HepG2 (cell line): ENCODE results near the gene ABHD4. TPM values are rescaled to one million over a fixed set of nuclear protein-coding genes. Genes with fewer than 3 reads are reported as not detected.

Experiments
- FOXA1 ChIP-seq, 2 experiments: fragments of 450-650 bp in 1 of 2; sonication (generic) in 1 of 2; formaldehyde crosslinking in 1 of 2; IDR thresholded peaks; 2 replicates each; pipeline versions ENCODE4 v1.4.0 to v1.6.1; 2016 to 2020; ENCODE audit warnings: missing genetic modification reagents in 1 of 2
- HDAC1 ChIP-seq: sonication (generic); formaldehyde crosslinking; IDR thresholded peaks from 2 replicates; pipeline ENCODE4 v1.5.1; 2020; ENCODE audit warnings: mild to moderate bottlenecking, missing genetic modification reagents
- HOXA9 ChIP-seq: sonication (generic); formaldehyde crosslinking; IDR thresholded peaks from 2 replicates; pipeline ENCODE4 v1.8.1; 2022; ENCODE audit warnings: missing genetic modification reagents, mild to moderate bottlenecking, moderate library complexity, borderline replicate concordance
- KDM1A ChIP-seq: IDR thresholded peaks from 2 replicates; pipeline ENCODE4 v1.6.1; 2016; ENCODE audit warnings: missing compliant biosample characterization
- KDM2A ChIP-seq: sonication (generic); formaldehyde crosslinking; IDR thresholded peaks from 2 replicates; pipeline ENCODE4 v1.4.0; 2020; ENCODE audit warnings: low read depth, missing genetic modification reagents, borderline replicate concordance
- NR1H2 ChIP-seq: sonication (generic); formaldehyde crosslinking; IDR thresholded peaks from 2 replicates; pipeline ENCODE4 v1.8.1; 2022; ENCODE audit warnings: low read depth, missing genetic modification reagents, borderline replicate concordance
- RNF2 ChIP-seq: fragments of 450-650 bp; conservative IDR thresholded peaks from 2 replicates; pipeline ENCODE4 v1.6.1; 2016; ENCODE audit warnings: low read depth
- RXRB ChIP-seq: IDR thresholded peaks from 2 replicates; pipeline ENCODE4 v1.6.1; 2016; ENCODE audit warnings: borderline replicate concordance, missing genetic modification reagents, missing compliant biosample characterization
- SAP130 ChIP-seq: IDR thresholded peaks from 2 replicates; pipeline ENCODE4 v1.6.1; 2016; ENCODE audit warnings: low read depth
- ZBTB38 ChIP-seq: sonication (generic); formaldehyde crosslinking; IDR thresholded peaks from 2 replicates; pipeline ENCODE4 v1.5.1; 2020; ENCODE audit warnings: mild to moderate bottlenecking, missing genetic modification reagents
- ZEB1 ChIP-seq: IDR thresholded peaks from 2 replicates; pipeline ENCODE4 v1.6.1; 2012; ENCODE audit warnings: mild to moderate bottlenecking, low read depth, inconsistent platforms; ENCODE audit not compliant: insufficient replicate concordance
- ZKSCAN5 ChIP-seq: sonication (generic); formaldehyde crosslinking; IDR thresholded peaks from 2 replicates; pipeline ENCODE4 v1.5.1; 2020; ENCODE audit warnings: mild to moderate bottlenecking, missing genetic modification reagents
- ZNF256 ChIP-seq: sonication (generic); formaldehyde crosslinking; conservative IDR thresholded peaks from 2 replicates; pipeline ENCODE4 v1.4.0; 2020; ENCODE audit warnings: missing genetic modification reagents
- ZNF382 ChIP-seq: sonication (generic); formaldehyde crosslinking; IDR thresholded peaks from 2 replicates; pipeline ENCODE4 v1.5.0; 2020; ENCODE audit warnings: missing genetic modification reagents, mild to moderate bottlenecking, borderline replicate concordance
- ZNF451 ChIP-seq: sonication (generic); formaldehyde crosslinking; IDR thresholded peaks from 2 replicates; pipeline ENCODE4 v1.5.0; 2020; ENCODE audit warnings: mild to moderate bottlenecking, missing genetic modification reagents
- ZNF703 ChIP-seq: sonication (generic); formaldehyde crosslinking; IDR thresholded peaks from 2 replicates; pipeline ENCODE4 v1.5.1; 2020; ENCODE audit warnings: missing genetic modification reagents, mild to moderate bottlenecking, moderate library complexity, borderline replicate concordance
- ZNF75D ChIP-seq: sonication (generic); formaldehyde crosslinking; IDR thresholded peaks from 2 replicates; pipeline ENCODE4 v1.8.1; 2023; ENCODE audit warnings: missing genetic modification reagents, mild to moderate bottlenecking, borderline replicate concordance
- ZNF850 ChIP-seq: sonication (generic); formaldehyde crosslinking; conservative IDR thresholded peaks from 2 replicates; pipeline ENCODE4 v1.9.0; 2021; ENCODE audit warnings: mild to moderate bottlenecking, missing genetic modification reagents
- polyA plus RNA-seq, 8 experiments: library from polyadenylated mRNA; depleted of rRNA in 3 of 8; stranded (reverse) in 7 of 8; unstranded in 1 of 8; fragments of >200 nt; fragmentation: Illumina TruSeq in 4 of 8; extraction: Trizol in 4 of 8; gene quantifications; 2 replicates each; pipeline versions ENCODE4 v1.2.1 to v1.2.3, GENCODE V29; 2011 to 2016; ENCODE audit warnings: low read depth in 4 of 8, missing spikeins in 1 of 8, mixed read lengths in 1 of 8; ENCODE audit not compliant: insufficient read depth in 1 of 8
- total RNA-seq, 5 experiments: library from RNA; depleted of rRNA; stranded (reverse); fragments of >200 nt; fragmentation: Illumina TruSeq; extraction: Trizol; gene quantifications; 2 replicates each; pipeline ENCODE4 v1.2.3, GENCODE V29; 2016; ENCODE audit warnings: low read depth in 1 of 5
- TF ChIP-seq, protein P1 (sequence below): sonication (generic); formaldehyde crosslinking; IDR thresholded peaks from 2 replicates; pipeline ENCODE4 v1.5.1; 2020; ENCODE audit warnings: mild to moderate bottlenecking, moderate library complexity, missing genetic modification reagents
- TF ChIP-seq, protein P2 (sequence below): IDR thresholded peaks from 2 replicates; pipeline ENCODE4 v1.6.1; 2016; ENCODE audit warnings: mild to moderate bottlenecking
- TF ChIP-seq, protein P3 (sequence below): sonication (generic); formaldehyde crosslinking; IDR thresholded peaks from 2 replicates; pipeline ENCODE4 v1.4.0; 2020; ENCODE audit warnings: mild to moderate bottlenecking, missing genetic modification reagents
- TF ChIP-seq, protein P4 (sequence below): sonication (generic); formaldehyde crosslinking; IDR thresholded peaks from 2 replicates; pipeline ENCODE4 v1.5.0; 2020; ENCODE audit warnings: mild to moderate bottlenecking, missing genetic modification reagents, moderate library complexity
- TF ChIP-seq, protein P5 (sequence below): conservative IDR thresholded peaks from 2 replicates; pipeline ENCODE4 v1.6.1; 2018; ENCODE audit warnings: missing genetic modification reagents

ABHD4 gene
- total and polyA plus RNA-seq, 2 of the 13 experiments (the other 11 are each of a cell fraction or from before 2014, with no cell fraction given), result 16.1 to 47.5 TPM

- TF ChIP-seq, protein P1, sequence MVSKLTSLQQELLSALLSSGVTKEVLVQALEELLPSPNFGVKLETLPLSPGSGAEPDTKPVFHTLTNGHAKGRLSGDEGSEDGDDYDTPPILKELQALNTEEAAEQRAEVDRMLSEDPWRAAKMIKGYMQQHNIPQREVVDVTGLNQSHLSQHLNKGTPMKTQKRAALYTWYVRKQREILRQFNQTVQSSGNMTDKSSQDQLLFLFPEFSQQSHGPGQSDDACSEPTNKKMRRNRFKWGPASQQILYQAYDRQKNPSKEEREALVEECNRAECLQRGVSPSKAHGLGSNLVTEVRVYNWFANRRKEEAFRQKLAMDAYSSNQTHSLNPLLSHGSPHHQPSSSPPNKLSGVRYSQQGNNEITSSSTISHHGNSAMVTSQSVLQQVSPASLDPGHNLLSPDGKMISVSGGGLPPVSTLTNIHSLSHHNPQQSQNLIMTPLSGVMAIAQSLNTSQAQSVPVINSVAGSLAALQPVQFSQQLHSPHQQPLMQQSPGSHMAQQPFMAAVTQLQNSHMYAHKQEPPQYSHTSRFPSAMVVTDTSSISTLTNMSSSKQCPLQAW (CRISPR knock-in tag), result peak; percentile 76
- no peak for TF ChIP-seq ZKSCAN5 (CRISPR knock-in tag)
- no peak for TF ChIP-seq ZNF850 (CRISPR knock-in tag)
- TF ChIP-seq, protein P2, sequence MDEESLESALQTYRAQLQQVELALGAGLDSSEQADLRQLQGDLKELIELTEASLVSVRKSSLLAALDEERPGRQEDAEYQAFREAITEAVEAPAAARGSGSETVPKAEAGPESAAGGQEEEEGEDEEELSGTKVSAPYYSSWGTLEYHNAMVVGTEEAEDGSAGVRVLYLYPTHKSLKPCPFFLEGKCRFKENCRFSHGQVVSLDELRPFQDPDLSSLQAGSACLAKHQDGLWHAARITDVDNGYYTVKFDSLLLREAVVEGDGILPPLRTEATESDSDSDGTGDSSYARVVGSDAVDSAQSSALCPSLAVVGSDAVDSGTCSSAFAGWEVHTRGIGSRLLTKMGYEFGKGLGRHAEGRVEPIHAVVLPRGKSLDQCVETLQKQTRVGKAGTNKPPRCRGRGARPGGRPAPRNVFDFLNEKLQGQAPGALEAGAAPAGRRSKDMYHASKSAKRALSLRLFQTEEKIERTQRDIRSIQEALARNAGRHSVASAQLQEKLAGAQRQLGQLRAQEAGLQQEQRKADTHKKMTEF (CRISPR knock-in tag), result no peak
- TF ChIP-seq SAP130 (CRISPR knock-in tag), result no peak
- no peak for TF ChIP-seq RXRB (CRISPR knock-in tag)
- TF ChIP-seq ZEB1, result no peak
- TF ChIP-seq HOXA9, result no peak
- no peak for TF ChIP-seq ZNF382 (CRISPR knock-in tag)
- no peak for TF ChIP-seq FOXA1 (IDR thresholded peaks at IDR 0.05)
- no peak for TF ChIP-seq FOXA1 (CRISPR knock-in tag; IDR thresholded peaks at IDR 0.05)
- TF ChIP-seq ZNF256, result no peak
- TF ChIP-seq, protein P3, sequence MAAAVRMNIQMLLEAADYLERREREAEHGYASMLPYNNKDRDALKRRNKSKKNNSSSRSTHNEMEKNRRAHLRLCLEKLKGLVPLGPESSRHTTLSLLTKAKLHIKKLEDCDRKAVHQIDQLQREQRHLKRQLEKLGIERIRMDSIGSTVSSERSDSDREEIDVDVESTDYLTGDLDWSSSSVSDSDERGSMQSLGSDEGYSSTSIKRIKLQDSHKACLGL (CRISPR knock-in tag), result no peak
- TF ChIP-seq KDM2A (CRISPR knock-in tag), result no peak
- TF ChIP-seq ZNF703 (CRISPR knock-in tag), result no peak
- no peak for TF ChIP-seq KDM1A (CRISPR knock-in tag)
- 0 out of 2 replicates have a peak, but pooled peaks have one; percentile 56 for TF ChIP-seq ZBTB38 (CRISPR knock-in tag)
- TF ChIP-seq HDAC1 (CRISPR knock-in tag), result 0 out of 2 replicates have a peak, but pooled peaks have one; percentile 9
- no peak for TF ChIP-seq ZNF75D
- TF ChIP-seq NR1H2 (CRISPR knock-in tag), result no peak
- TF ChIP-seq, protein P4, sequence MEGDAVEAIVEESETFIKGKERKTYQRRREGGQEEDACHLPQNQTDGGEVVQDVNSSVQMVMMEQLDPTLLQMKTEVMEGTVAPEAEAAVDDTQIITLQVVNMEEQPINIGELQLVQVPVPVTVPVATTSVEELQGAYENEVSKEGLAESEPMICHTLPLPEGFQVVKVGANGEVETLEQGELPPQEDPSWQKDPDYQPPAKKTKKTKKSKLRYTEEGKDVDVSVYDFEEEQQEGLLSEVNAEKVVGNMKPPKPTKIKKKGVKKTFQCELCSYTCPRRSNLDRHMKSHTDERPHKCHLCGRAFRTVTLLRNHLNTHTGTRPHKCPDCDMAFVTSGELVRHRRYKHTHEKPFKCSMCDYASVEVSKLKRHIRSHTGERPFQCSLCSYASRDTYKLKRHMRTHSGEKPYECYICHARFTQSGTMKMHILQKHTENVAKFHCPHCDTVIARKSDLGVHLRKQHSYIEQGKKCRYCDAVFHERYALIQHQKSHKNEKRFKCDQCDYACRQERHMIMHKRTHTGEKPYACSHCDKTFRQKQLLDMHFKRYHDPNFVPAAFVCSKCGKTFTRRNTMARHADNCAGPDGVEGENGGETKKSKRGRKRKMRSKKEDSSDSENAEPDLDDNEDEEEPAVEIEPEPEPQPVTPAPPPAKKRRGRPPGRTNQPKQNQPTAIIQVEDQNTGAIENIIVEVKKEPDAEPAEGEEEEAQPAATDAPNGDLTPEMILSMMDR (CRISPR knock-in tag), result no peak
- TF ChIP-seq, protein P5, sequence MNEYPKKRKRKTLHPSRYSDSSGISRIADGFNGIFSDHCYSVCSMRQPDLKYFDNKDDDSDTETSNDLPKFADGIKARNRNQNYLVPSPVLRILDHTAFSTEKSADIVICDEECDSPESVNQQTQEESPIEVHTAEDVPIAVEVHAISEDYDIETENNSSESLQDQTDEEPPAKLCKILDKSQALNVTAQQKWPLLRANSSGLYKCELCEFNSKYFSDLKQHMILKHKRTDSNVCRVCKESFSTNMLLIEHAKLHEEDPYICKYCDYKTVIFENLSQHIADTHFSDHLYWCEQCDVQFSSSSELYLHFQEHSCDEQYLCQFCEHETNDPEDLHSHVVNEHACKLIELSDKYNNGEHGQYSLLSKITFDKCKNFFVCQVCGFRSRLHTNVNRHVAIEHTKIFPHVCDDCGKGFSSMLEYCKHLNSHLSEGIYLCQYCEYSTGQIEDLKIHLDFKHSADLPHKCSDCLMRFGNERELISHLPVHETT (CRISPR knock-in tag), result 0 out of 2 replicates have a peak, but pooled peaks have one; percentile 18
- no peak for TF ChIP-seq RNF2
- 0 out of 2 replicates have a peak, but pooled peaks have one; percentile 8 for TF ChIP-seq ZNF451 (CRISPR knock-in tag)
Measured at GRCh38 chr14:22561661-22562579, 36.2 kb upstream of the ABHD4 start (continued).
